Activated CD4-positive, CD25-positive, alpha-beta regulatory T cell (primary cell): ENCODE data around the gene UBTD2.
"Not testable (repeated sequence)": the region's sequence is repeated elsewhere in the genome, so short reads cannot be mapped to it uniquely, and the experiment has no call there.

Experiments
- DNase-seq, 4 experiments: peaks; one replicate each; lab custom pipeline; 2025; lab: John Stamatoyannopoulos, UW

Gene UBTD2

GRCh38 chr5:172293054-172293744 is 9.6 kb upstream of the UBTD2 start:
- DNase-seq = peak; percentile 12 to 20 (median 14)

- not testable (repeated sequence) for DNase-seq
These were observed 8.3 kb upstream of the UBTD2 start for GRCh38 chr5:172291837-172292236.

GRCh38 chr5:172288465-172288864 is 4.9 kb upstream of the UBTD2 start:
- DNase-seq = no peak

GRCh38 chr5:172287140-172287539 is 3.6 kb upstream of the UBTD2 start:
- DNase-seq = not testable (repeated sequence)

GRCh38 chr5:172285226-172286143 is 1.9 kb upstream of the UBTD2 start:
- no peak for DNase-seq

GRCh38 chr5:172284611-172284980 is 1.0 kb upstream of the UBTD2 start:
- no peak for DNase-seq

GRCh38 chr5:172283862-172284610 is 472 bp upstream of the UBTD2 start:
- peak; percentile 58 to 67 (median 62) for DNase-seq

- DNase-seq = no peak
These were observed 1.1 kb downstream of the UBTD2 start for GRCh38 chr5:172282272-172283019.

GRCh38 chr5:172281346-172281745 is 2.2 kb downstream of the UBTD2 start:
- DNase-seq = no peak

GRCh38 chr5:172280929-172281328 is 2.6 kb downstream of the UBTD2 start:
- no peak for DNase-seq

GRCh38 chr5:172280317-172280716 is 3.2 kb downstream of the UBTD2 start:
- DNase-seq = no peak

- DNase-seq = no peak
These were observed 5.2 kb downstream of the UBTD2 start for GRCh38 chr5:172278356-172278755.

GRCh38 chr5:172276214-172276613 is 7.3 kb downstream of the UBTD2 start:
- no peak for DNase-seq

- DNase-seq = peak in 3 of 4 experiments; percentile 2 to 25 (median 10)
These were observed 8.4 kb downstream of the UBTD2 start for GRCh38 chr5:172274951-172275753.

GRCh38 chr5:172267943-172268342 is 15.6 kb downstream of the UBTD2 start:
- no peak for DNase-seq

GRCh38 chr5:172266676-172267092 is 16.9 kb downstream of the UBTD2 start:
- DNase-seq = no peak

- no peak for DNase-seq
These were observed 17.4 kb downstream of the UBTD2 start for GRCh38 chr5:172266071-172266675.

- DNase-seq = no peak
These were observed 18.7 kb downstream of the UBTD2 start for GRCh38 chr5:172264815-172265395.

GRCh38 chr5:172255444-172255843 is 28.1 kb downstream of the UBTD2 start:
- no peak for DNase-seq

GRCh38 chr5:172252501-172252900 is 31.1 kb downstream of the UBTD2 start:
- no peak for DNase-seq
